Spleen (tissue), 7 donors: ENCODE measurements around the gene CASKIN2.

Experiments used
- CTCF ChIP-seq, 11 experiments: fragments of 200-600 bp in 7 of 11; fragments of 450-650 bp in 4 of 11; sonication (generic) in 4 of 11; IDR thresholded peaks in 8 of 11; conservative IDR thresholded peaks in 3 of 11; 1 replicate in 7 of 11; 2 replicates in 4 of 11; pipeline versions ENCODE4 v1.4.0 to v1.8.0; 2016 to 2021; ENCODE audit warnings: antibody characterized with exemption in 11 of 11, inconsistent platforms in 4 of 11, mild to moderate bottlenecking in 1 of 11
- POLR2A ChIP-seq, 3 donors: fragments of 450-650 bp; IDR thresholded peaks; one replicate each; pipeline ENCODE4 v1.5.1; 2017; ENCODE audit warnings: antibody characterized with exemption in 3 of 3, mild to moderate bottlenecking in 1 of 3
- POLR2AphosphoS5 ChIP-seq, 3 donors: sonication (generic); formaldehyde crosslinking; IDR thresholded peaks; one replicate each; pipeline ENCODE4 v1.5.1; 2017; ENCODE audit warnings: antibody characterized with exemption in 3 of 3
- donor health status: DM: no; HTN: no; CAD: no; lungs with moderate emphysema.
- donor health status: DM: no; HTN: no; CAD: no.
- donor health status: DM: no; HTN: no; CAD: no.

- peak; percentile 56 to 76 (median 73) for TF ChIP-seq POLR2AphosphoS5 (IDR thresholded peaks at IDR 0.05)
- peak in 10 of 11 experiments; percentile 33 to 69 (median 57) for TF ChIP-seq CTCF (IDR thresholded peaks at IDR 0.05 in 8 of 11, conservative IDR thresholded peaks at IDR 0.05 in 3 of 11)
- TF ChIP-seq POLR2A (IDR thresholded peaks at IDR 0.05) = no peak
Observed at GRCh38 chr17:75524970-75525805, 9.9 kb upstream of the CASKIN2 start, which contains the start of gene LLGL2.
